ENCODE measurements around the gene PLAC8L1.

The PLAC8L1 gene

GRCh38 chr5:146041180-146041789, 64.1 kb downstream of the PLAC8L1 start:
- H3K4me1 Mint-ChIP-seq: no peaks in the 10 kb centered on the region
- H3K27me3 Mint-ChIP-seq: no peaks in the 10 kb centered on the region
- H3K36me3 Mint-ChIP-seq: no peaks in the 10 kb centered on the region
- H3K4me3 Mint-ChIP-seq: no peak overlapping the region
- peaks cover 5% of the 10 kb centered on the region for H3K9me3 Mint-ChIP-seq
- no peak overlapping the region for H3K27ac Mint-ChIP-seq
- ATAC-seq: peak; percentile 29

DNA sequence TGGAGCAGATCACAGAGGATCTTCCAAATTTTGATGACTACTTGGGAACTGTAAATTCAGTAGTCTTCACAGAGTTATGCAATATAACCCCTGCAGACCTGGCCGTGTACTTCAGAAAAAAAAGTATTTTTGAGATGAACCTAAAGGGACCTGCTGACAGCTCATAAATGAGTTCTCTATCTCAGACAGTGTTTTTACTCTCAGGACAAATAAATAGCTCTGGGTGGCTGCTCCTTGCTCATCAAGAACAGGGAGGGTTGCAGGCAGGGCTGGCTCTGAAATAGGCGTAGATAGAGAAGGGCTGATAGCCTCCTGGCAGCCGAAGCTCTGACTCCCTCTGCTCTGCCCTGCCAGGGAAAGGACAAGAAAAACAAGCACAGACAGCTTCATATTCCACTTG, 64.8 kb downstream of the PLAC8L1 start:
- no peak for ATAC-seq
- no peak overlapping the region for H3K27ac Mint-ChIP-seq
- H3K9me3 Mint-ChIP-seq: peaks cover 3% of the 10 kb centered on the region
- H3K4me1 Mint-ChIP-seq: no peaks in the 10 kb centered on the region
- no peak overlapping the region for H3K4me3 Mint-ChIP-seq
- no peaks in the 10 kb centered on the region for H3K27me3 Mint-ChIP-seq
- no peaks in the 10 kb centered on the region for H3K36me3 Mint-ChIP-seq

DNA sequence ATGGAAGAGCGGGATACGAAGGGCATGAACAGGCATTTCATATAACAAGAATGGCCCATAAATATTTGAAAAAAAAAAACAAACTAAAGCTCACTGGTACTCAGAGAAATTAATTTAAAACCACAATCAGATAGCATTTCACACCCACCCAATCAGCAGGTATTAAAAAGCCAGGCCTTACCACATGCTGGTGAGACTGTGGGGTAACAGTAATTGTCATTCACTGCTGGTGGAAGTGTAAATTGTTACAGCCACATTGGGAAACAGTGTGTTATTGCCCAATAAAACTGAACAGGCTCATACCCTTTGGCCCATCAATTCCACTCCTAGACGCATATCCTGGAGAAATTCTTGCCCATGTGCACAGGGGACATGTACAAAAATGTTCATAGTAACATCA, 66.0 kb downstream of the PLAC8L1 start:
- no peak for ATAC-seq
- Mint-ChIP-seq H3K9me3 (peaks cover under 1% of the 10 kb centered on the region), H3K4me1 (no peaks in the 10 kb centered on the region), H3K27ac (no peak overlapping the region), H3K36me3 (no peaks in the 10 kb centered on the region), H3K4me3 (no peak overlapping the region), H3K27me3 (no peaks in the 10 kb centered on the region)

DNA sequence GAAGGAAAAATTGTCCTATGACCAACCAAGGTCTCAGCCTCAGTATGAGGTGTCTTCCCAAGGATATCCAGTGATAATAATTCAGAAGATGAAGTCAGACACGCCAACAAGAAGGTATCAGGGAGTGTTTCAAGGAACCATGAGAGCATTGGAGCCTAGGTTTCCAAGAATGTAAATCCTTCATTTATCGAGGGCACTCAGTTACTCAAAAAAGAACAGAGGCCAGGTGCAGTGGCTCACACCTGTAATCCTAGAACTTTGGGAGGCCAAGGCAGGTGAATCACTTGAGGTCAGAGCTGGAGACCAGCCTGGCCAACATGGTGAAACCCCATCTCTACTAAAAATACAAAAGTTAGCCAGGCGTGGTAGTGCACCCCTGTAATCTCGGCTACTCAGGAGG, 70.8 kb downstream of the PLAC8L1 start:
- Mint-ChIP-seq H3K36me3 (no peaks in the 10 kb centered on the region), H3K9me3 (no peaks in the 10 kb centered on the region), H3K27ac (no peak overlapping the region), H3K27me3 (no peaks in the 10 kb centered on the region), H3K4me3 (no peak overlapping the region), H3K4me1 (no peaks in the 10 kb centered on the region)
- ATAC-seq: no peak
